GM18517 (cell line): ENCODE data around the gene ZNF543.

Source experiments
- ATAC-seq: cut with Tn5 transposase; IDR thresholded peaks from one replicate; pipeline ENCODE4 v1.9.1; 2021; ENCODE audit warnings: mild to moderate bottlenecking, moderate library complexity; ENCODE audit not compliant: unreplicated experiment

ZNF543 gene

DNA sequence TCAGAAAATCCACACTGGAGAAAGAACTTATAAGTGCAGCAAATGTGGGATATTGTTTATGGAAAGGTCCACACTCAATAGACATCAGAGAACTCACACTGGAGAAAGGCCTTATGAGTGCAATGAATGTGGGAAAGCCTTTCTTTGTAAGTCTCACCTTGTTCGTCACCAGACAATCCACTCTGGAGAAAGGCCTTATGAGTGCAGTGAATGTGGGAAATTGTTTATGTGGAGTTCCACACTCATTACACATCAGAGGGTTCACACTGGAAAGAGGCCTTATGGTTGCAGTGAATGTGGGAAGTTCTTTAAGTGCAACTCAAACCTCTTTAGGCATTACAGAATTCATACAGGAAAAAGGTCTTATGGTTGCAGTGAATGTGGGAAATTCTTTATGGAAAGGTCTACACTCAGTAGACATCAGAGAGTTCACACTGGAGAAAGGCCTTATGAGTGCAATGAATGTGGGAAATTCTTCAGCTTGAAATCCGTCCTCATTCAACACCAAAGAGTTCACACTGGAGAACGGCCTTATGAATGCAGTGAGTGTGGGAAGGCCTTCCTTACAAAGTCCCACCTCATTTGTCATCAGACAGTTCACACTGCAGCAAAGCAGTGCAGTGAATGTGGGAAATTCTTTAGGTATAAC, 57.4 kb downstream of the ZNF543 start:
- ATAC-seq, result no peak
